Ishikawa (cell line): Measurements from ENCODE around the gene RSAD2.

ENCODE experiments used
- CEBPB ChIP-seq: IDR thresholded peaks from 2 replicates; pipeline ENCODE4 v1.6.1; 2012
- CREB1 ChIP-seq: IDR thresholded peaks from 2 replicates; pipeline ENCODE4 v1.6.1; 2012; ENCODE audit warnings: low read depth
- EGR1 ChIP-seq: IDR thresholded peaks from 2 replicates; pipeline ENCODE4 v1.6.1; 2012
- EP300 ChIP-seq: IDR thresholded peaks from 2 replicates; pipeline ENCODE4 v1.6.1; 2012; ENCODE audit warnings: borderline replicate concordance
- FOXM1 ChIP-seq: IDR thresholded peaks from 2 replicates; pipeline ENCODE4 v1.6.1; 2012; ENCODE audit warnings: low read depth, borderline replicate concordance
- MAX ChIP-seq: IDR thresholded peaks from 2 replicates; pipeline ENCODE4 v1.6.1; 2012
- NFIC ChIP-seq: IDR thresholded peaks from 2 replicates; pipeline ENCODE4 v1.6.1; 2012
- RAD21 ChIP-seq: IDR thresholded peaks from 2 replicates; pipeline ENCODE4 v1.6.1; 2012; ENCODE audit warnings: low read depth
- TAF1 ChIP-seq: IDR thresholded peaks from 2 replicates; pipeline ENCODE4 v1.6.1; 2012; ENCODE audit warnings: low read depth, mild to moderate bottlenecking
- TCF12 ChIP-seq: IDR thresholded peaks from 2 replicates; pipeline ENCODE4 v1.6.1; 2012; ENCODE audit warnings: low read depth
- TEAD4 ChIP-seq: IDR thresholded peaks from 2 replicates; pipeline ENCODE4 v1.6.1; 2012
- USF1 ChIP-seq: IDR thresholded peaks from 2 replicates; pipeline ENCODE4 v1.6.1; 2012
- YY1 ChIP-seq: IDR thresholded peaks from 2 replicates; pipeline ENCODE4 v1.6.1; 2012; ENCODE audit warnings: low read depth
- ZBTB7A ChIP-seq: IDR thresholded peaks from 2 replicates; pipeline ENCODE4 v1.6.1; 2012; ENCODE audit warnings: low read depth
- TF ChIP-seq, protein P1 (sequence below): IDR thresholded peaks from 2 replicates; pipeline ENCODE4 v1.6.1; 2012; ENCODE audit warnings: low read depth, mild to moderate bottlenecking

The RSAD2 gene

GRCh38 chr2:6872394-6872793 is 5.2 kb upstream of the RSAD2 start:
- TF ChIP-seq TAF1 (no peak), FOXM1 (no peak), CREB1 (no peak), TEAD4 (no peak), CEBPB (no peak), TCF12 (no peak), USF1 (no peak), ZBTB7A (no peak)
- TF ChIP-seq, protein P1, sequence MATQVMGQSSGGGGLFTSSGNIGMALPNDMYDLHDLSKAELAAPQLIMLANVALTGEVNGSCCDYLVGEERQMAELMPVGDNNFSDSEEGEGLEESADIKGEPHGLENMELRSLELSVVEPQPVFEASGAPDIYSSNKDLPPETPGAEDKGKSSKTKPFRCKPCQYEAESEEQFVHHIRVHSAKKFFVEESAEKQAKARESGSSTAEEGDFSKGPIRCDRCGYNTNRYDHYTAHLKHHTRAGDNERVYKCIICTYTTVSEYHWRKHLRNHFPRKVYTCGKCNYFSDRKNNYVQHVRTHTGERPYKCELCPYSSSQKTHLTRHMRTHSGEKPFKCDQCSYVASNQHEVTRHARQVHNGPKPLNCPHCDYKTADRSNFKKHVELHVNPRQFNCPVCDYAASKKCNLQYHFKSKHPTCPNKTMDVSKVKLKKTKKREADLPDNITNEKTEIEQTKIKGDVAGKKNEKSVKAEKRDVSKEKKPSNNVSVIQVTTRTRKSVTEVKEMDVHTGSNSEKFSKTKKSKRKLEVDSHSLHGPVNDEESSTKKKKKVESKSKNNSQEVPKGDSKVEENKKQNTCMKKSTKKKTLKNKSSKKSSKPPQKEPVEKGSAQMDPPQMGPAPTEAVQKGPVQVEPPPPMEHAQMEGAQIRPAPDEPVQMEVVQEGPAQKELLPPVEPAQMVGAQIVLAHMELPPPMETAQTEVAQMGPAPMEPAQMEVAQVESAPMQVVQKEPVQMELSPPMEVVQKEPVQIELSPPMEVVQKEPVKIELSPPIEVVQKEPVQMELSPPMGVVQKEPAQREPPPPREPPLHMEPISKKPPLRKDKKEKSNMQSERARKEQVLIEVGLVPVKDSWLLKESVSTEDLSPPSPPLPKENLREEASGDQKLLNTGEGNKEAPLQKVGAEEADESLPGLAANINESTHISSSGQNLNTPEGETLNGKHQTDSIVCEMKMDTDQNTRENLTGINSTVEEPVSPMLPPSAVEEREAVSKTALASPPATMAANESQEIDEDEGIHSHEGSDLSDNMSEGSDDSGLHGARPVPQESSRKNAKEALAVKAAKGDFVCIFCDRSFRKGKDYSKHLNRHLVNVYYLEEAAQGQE = no peak

- TF ChIP-seq TAF1 (no peak), EP300 (no peak), YY1 (no peak), ZBTB7A (no peak), MAX (no peak)
Observed at GRCh38 chr2:6874032-6874431, 3.5 kb upstream of the RSAD2 start.

- TF ChIP-seq USF1 = no peak
- TF ChIP-seq TAF1 = no peak
- TF ChIP-seq EP300 = no peak
- no peak for TF ChIP-seq TCF12
- no peak for TF ChIP-seq CREB1
- no peak for TF ChIP-seq YY1
- no peak for TF ChIP-seq EGR1
- TF ChIP-seq FOXM1 = no peak
- no peak for TF ChIP-seq CEBPB
- TF ChIP-seq MAX = no peak
- no peak for TF ChIP-seq TEAD4
- TF ChIP-seq, protein P1 = no peak
- TF ChIP-seq ZBTB7A = no peak
- TF ChIP-seq NFIC = no peak
- TF ChIP-seq RAD21 = no peak
Observed at GRCh38 chr2:6876309-6876708, 1.3 kb upstream of the RSAD2 start.

DNA sequence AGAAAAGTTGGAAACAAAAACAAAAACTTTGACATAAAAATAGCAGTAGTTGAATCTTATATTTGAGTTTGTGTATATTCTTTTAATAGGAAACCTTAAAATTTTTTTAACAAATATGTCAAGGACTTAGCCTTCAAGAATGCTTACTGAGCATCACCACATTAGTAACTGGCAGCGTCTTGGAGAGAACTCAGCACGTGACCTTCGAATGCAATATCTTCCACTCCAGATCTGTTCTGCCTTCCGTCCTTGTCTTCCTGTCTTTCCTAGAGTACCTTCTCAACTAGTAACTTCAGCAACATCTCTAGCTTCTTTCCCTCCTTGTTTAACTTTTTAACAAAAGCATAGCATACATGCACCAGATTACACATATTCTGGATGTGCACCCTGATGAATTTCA is 972 bp downstream of the RSAD2 start:
- no peak for TF ChIP-seq EP300
- TF ChIP-seq TAF1 = no peak
- no peak for TF ChIP-seq RAD21
- TF ChIP-seq NFIC = no peak
- TF ChIP-seq, protein P1 = no peak
- TF ChIP-seq CREB1 = no peak
- no peak for TF ChIP-seq YY1
- no peak for TF ChIP-seq MAX
- TF ChIP-seq TCF12 = no peak
- TF ChIP-seq FOXM1 = no peak
- TF ChIP-seq CEBPB = no peak
- TF ChIP-seq TEAD4 = no peak
- TF ChIP-seq ZBTB7A = no peak
- no peak for TF ChIP-seq EGR1
- TF ChIP-seq USF1 = no peak
